B cell (primary cell): ENCODE data around the gene ENG. TPM values are rescaled to one million over a fixed set of nuclear protein-coding genes. Genes with fewer than 3 reads are reported as not detected.
A peak's percentile ranks its signal among the peaks of the same experiment; 100 is the strongest.

Experiments used
- ATAC-seq: fragments of 200-7000 bp; cut with Tn5 transposase; one replicate; pipeline ENCODE4 v1.10.0; 2021; ENCODE audit warnings: low read depth, mild to moderate bottlenecking, moderate number of reproducible peaks, moderate library complexity
- CTCF ChIA-PET: fragments of 350-600 bp; sonication (Branson Sonifier 250); formaldehyde crosslinking; loops from one replicate; lab custom pipeline; 2021; ENCODE audit warnings: antibody characterized with exemption, inconsistent platforms; lab: Charles Lee
- POLR2A ChIA-PET: fragments of 350-600 bp; sonication (Branson Sonifier 250); formaldehyde crosslinking; loops from one replicate; lab custom pipeline; 2021; ENCODE audit warnings: antibody characterized with exemption; lab: Charles Lee
- DNase-seq: peaks from one replicate; pipeline ENCODE4 v3.0.0; 2013
- H2AFZ ChIP-seq: 2 replicates; pipeline ENCODE4 v1.6.1; 2012; ENCODE audit warnings: mild to moderate bottlenecking, low read depth, low read length; ENCODE audit not compliant: insufficient read depth, poor library complexity, severe bottlenecking
- H3K27ac ChIP-seq, 2 donors: 1 replicate in 1 of 2; 2 replicates in 1 of 2; pipeline ENCODE4 v1.5.1; 2012 to 2013; ENCODE audit warnings: low read length in 2 of 2, mild to moderate bottlenecking in 2 of 2, moderate library complexity in 1 of 2
- H3K27me3 ChIP-seq, 4 experiments: fragments of 200-600 bp in 1 of 4; sonication (generic) in 1 of 4; replicated peaks in 1 of 4; 1 replicate in 2 of 4; 2 replicates in 2 of 4; pipeline versions ENCODE4 v1.6.1 to v1.7.0; 2013 to 2016; ENCODE audit warnings: low read length in 3 of 4, mild to moderate bottlenecking in 2 of 4, mixed read lengths in 1 of 4, moderate library complexity in 1 of 4; ENCODE audit not compliant: insufficient read depth in 4 of 4, control insufficient read depth in 3 of 4; ENCODE audit errors: control extremely low read depth in 1 of 4
- H3K36me3 ChIP-seq, 2 experiments: replicated peaks in 1 of 2; 1 replicate in 1 of 2; 2 replicates in 1 of 2; pipeline versions ENCODE4 v1.6.1 to v1.7.1; 2013; ENCODE audit warnings: low read length in 1 of 2; ENCODE audit not compliant: insufficient read depth in 2 of 2, control insufficient read depth in 1 of 2; ENCODE audit errors: control extremely low read depth in 1 of 2, extremely low read depth in 1 of 2
- H3K4me1 ChIP-seq, 2 donors: fragments of 200-600 bp in 1 of 2; sonication (generic) in 1 of 2; 1 replicate in 1 of 2; 2 replicates in 1 of 2; pipeline versions ENCODE4 v1.5.1 to v1.6.1; 2013 to 2017; ENCODE audit warnings: low read length in 2 of 2; ENCODE audit not compliant: control insufficient read depth in 2 of 2, insufficient read depth in 2 of 2
- H3K4me2 ChIP-seq: replicated peaks from 2 replicates; pipeline ENCODE3; 2012; ENCODE audit warnings: mild to moderate bottlenecking, low read depth, low read length; ENCODE audit not compliant: poor library complexity, severe bottlenecking
- H3K4me3 ChIP-seq, 5 experiments: fragments of 200-600 bp in 1 of 5; sonication (generic) in 1 of 5; 1 replicate in 3 of 5; 2 replicates in 2 of 5; pipeline versions ENCODE4 v1.5.1 to v1.7.0; 2011 to 2016; ENCODE audit warnings: low read length in 4 of 5, mild to moderate bottlenecking in 4 of 5, low read depth in 2 of 5, control low read depth in 1 of 5, moderate library complexity in 1 of 5; ENCODE audit not compliant: insufficient read depth in 1 of 5; ENCODE audit errors: control extremely low read depth in 1 of 5, extremely low read depth in 1 of 5
- H3K79me2 ChIP-seq: fragments of 200-600 bp; sonication (generic); one replicate; pipeline ENCODE4 v1.6.0; 2016; ENCODE audit warnings: low read length; ENCODE audit not compliant: control insufficient read depth, insufficient read depth
- H3K9ac ChIP-seq: fragments of 200-600 bp; sonication (generic); 2 replicates; pipeline ENCODE4 v1.6.1; 2017; ENCODE audit warnings: mild to moderate bottlenecking, low read length, moderate library complexity
- H3K9me3 ChIP-seq, 3 donors: one replicate each; pipeline versions ENCODE4 v1.6.1 to v1.7.1; 2013; ENCODE audit warnings: low read length in 2 of 3; ENCODE audit not compliant: control insufficient read depth in 2 of 3, insufficient read depth in 1 of 3; ENCODE audit errors: control extremely low read depth in 1 of 3
- H4K20me1 ChIP-seq: 2 replicates; pipeline ENCODE4 v1.6.0; 2012; ENCODE audit warnings: mild to moderate bottlenecking, low read length; ENCODE audit not compliant: insufficient read depth, control insufficient read depth, poor library complexity, severe bottlenecking
- H3K27ac Mint-ChIP-seq: one replicate; pipeline ENCODE4 v1.8.0; 2021; ENCODE audit warnings: mixed read lengths
- H3K27me3 Mint-ChIP-seq: one replicate; pipeline ENCODE4 v1.8.0; 2021; ENCODE audit warnings: mixed read lengths
- H3K4me1 Mint-ChIP-seq: one replicate; pipeline ENCODE4 v1.8.0; 2021; ENCODE audit warnings: mixed read lengths
- H3K4me3 Mint-ChIP-seq: one replicate; pipeline ENCODE4 v1.8.0; 2021; ENCODE audit warnings: mixed read lengths
- H3K9me3 Mint-ChIP-seq: one replicate; pipeline ENCODE4 v1.8.0; 2022; ENCODE audit warnings: mixed read lengths; ENCODE audit not compliant: insufficient read depth
- CTCF ChIP-seq: fragments of 200-600 bp; IDR thresholded peaks from one replicate; pipeline ENCODE4 v1.8.0; 2022; ENCODE audit warnings: antibody characterized with exemption, mild to moderate bottlenecking
- EZH2 ChIP-seq: IDR thresholded peaks from 2 replicates; pipeline ENCODE4 v1.6.1; 2012; ENCODE audit warnings: borderline replicate concordance, low read depth, mild to moderate bottlenecking, moderate library complexity, low read length; ENCODE audit not compliant: insufficient read depth, poor library complexity, severe bottlenecking
- WGBS: methylation state at CpG from one replicate; pipeline ENCODE4 v1.1.5; 2013; ENCODE audit warnings: missing lambda C conversion rate; ENCODE audit not compliant: insufficient coverage; 5-methylcytosine and 5-hydroxymethylcytosine counted together
- intact Hi-C: fragments of 100-400 bp; cut with micrococcal nuclease; formaldehyde crosslinking; loops from one replicate; pipeline ENCODE4 v1.10.0; 2022
- polyA plus RNA-seq: library from polyadenylated mRNA; depleted of rRNA; stranded (reverse); fragments of >200 nt; gene quantifications from 2 replicates; pipeline ENCODE4 v1.2.3, GENCODE V29; 2012
- total RNA-seq, 2 donors: library from RNA; stranded (reverse); fragments of 120-200 nt in 1 of 2; gene quantifications; 1 replicate in 1 of 2; 2 replicates in 1 of 2; pipeline versions ENCODE4 v1.2.3 to v1.2.4, GENCODE V29; 2013 to 2022

The ENG gene
- total and polyA plus RNA-seq, 2 donors (not counting 1 experiment from before 2014, with no cell fraction given), result 5.4 to 12.6 TPM

GRCh38 chr9:127786773-127787104, 67.7 kb downstream of the ENG start:
- POLR2A ChIA-PET, result interaction anchor here (0.6 to 2.0 kb wide), 3 partner anchors 12 to 134 kb away, joined by 3 to 11 read pairs (median 3); partner anchors contain the start of gene FPGS
- peaks cover 55% of the 10 kb centered on the region for H4K20me1 ChIP-seq
- H3K27me3 Mint-ChIP-seq, result no peaks in the 10 kb centered on the region

More at GRCh38 chr9:127786773-127787104, 67.7 kb downstream of the ENG start:
- Histone ChIP-seq H3K79me2 (peaks cover 75% of the 10 kb centered on the region), H3K4me3 (peak overlapping the region; percentile 28 to 99 (median 88)), H3K4me2 (peak overlapping the region; percentile 95), H3K27me3 (no peaks in the 10 kb centered on the region), H3K4me1 (peaks cover 40 to 46% of the 10 kb centered on the region in 2 donors), H3K27ac (peak overlapping the region; percentile 63 to 87), H3K9ac (peak overlapping the region; percentile 97), H2AFZ (peak overlapping the region; percentile 72), H3K36me3 (peaks cover 0 to 48% of the 10 kb centered on the region in 2 experiments), H3K9me3 (no peaks in the 10 kb centered on the region)
- intact Hi-C loops, result loop anchor here (1.0 to 5.0 kb wide), 3 partner anchors 16 to 281 kb away; partner anchors contain the start of genes FPGS, NAIF1 and SLC25A25
- peak overlapping the region; percentile 90 for H3K4me3 Mint-ChIP-seq
- TF ChIP-seq CTCF (peak; percentile 70), EZH2 (no peak)
- H3K27ac Mint-ChIP-seq, result peak overlapping the region; percentile 88
- H3K9me3 Mint-ChIP-seq, result no peaks in the 10 kb centered on the region
- CTCF ChIA-PET, result interaction anchor here (1.0 to 5.0 kb wide), 9 partner anchors 8 to 283 kb away, joined by 3 to 33 read pairs (median 7); partner anchors contain the start of gene SH2D3C
- peaks cover 53% of the 10 kb centered on the region for H3K4me1 Mint-ChIP-seq
- 0% methylated on average over 1 of the region's 12 CpGs for WGBS
- DNase-seq, result no peak
- no peak for ATAC-seq
